Suprapubic skin (tissue), 4 donors: ENCODE measurements around the gene IGFBP5. TPM values are rescaled to one million over a fixed set of nuclear protein-coding genes. Genes with fewer than 3 reads are reported as not detected.
A peak's percentile ranks its signal among the peaks of the same experiment; 100 is the strongest.

Experiments used
- DNase-seq, 2 donors: peaks; one replicate each; pipeline ENCODE4 v3.0.0-alpha.2; 2019; ENCODE audit warnings: low spot score in 2 of 2
- H3K27ac ChIP-seq: fragments of 200-600 bp; sonication (generic); one replicate; pipeline ENCODE4 v1.5.1; 2019
- H3K27me3 ChIP-seq: fragments of 200-600 bp; sonication (generic); one replicate; pipeline ENCODE4 v1.5.1; 2019
- H3K36me3 ChIP-seq: fragments of 200-600 bp; sonication (generic); one replicate; pipeline ENCODE4 v1.5.1; 2019
- H3K4me1 ChIP-seq: fragments of 200-600 bp; sonication (generic); one replicate; pipeline ENCODE4 v1.5.1; 2019
- H3K4me3 ChIP-seq: fragments of 200-600 bp; sonication (generic); one replicate; pipeline ENCODE4 v1.5.1; 2019; ENCODE audit warnings: mild to moderate bottlenecking
- H3K9me3 ChIP-seq: fragments of 200-600 bp; sonication (generic); one replicate; pipeline ENCODE4 v1.5.1; 2019
- EP300 ChIP-seq: sonication (generic); formaldehyde crosslinking; IDR thresholded peaks from one replicate; pipeline ENCODE4 v1.6.1; 2017; ENCODE audit warnings: antibody characterized with exemption
- POLR2A ChIP-seq, 2 donors: fragments of 450-650 bp; IDR thresholded peaks; one replicate each; pipeline ENCODE4 v1.6.1; 2017; ENCODE audit warnings: antibody characterized with exemption in 2 of 2, mild to moderate bottlenecking in 2 of 2, moderate library complexity in 2 of 2
- POLR2AphosphoS5 ChIP-seq, 3 donors: sonication (generic); formaldehyde crosslinking; IDR thresholded peaks; one replicate each; pipeline ENCODE4 v1.6.1; 2017; ENCODE audit warnings: antibody characterized with exemption in 3 of 3
- WGBS: methylation state at CpG from one replicate; pipeline ENCODE4 v1.1.5; 2018; 5-methylcytosine and 5-hydroxymethylcytosine counted together
- total RNA-seq, 4 donors: library from RNA; depleted of rRNA; stranded (reverse); fragments of >200 nt; gene quantifications; one replicate each; pipeline ENCODE4 v1.1.0, GENCODE V29; 2016
- TF ChIP-seq, protein P1 (sequence below), 2 donors: fragments of 200-600 bp in 1 of 2; fragments of 450-650 bp in 1 of 2; sonication (generic) in 1 of 2; IDR thresholded peaks; one replicate each; pipeline ENCODE4 v1.5.1; 2016 to 2019; ENCODE audit warnings: antibody characterized with exemption in 2 of 2, mild to moderate bottlenecking in 1 of 2, moderate library complexity in 1 of 2

Gene IGFBP5
- total RNA-seq, 4 donors from 2014 or later = 79.1 to 424 (median 163) TPM

DNA sequence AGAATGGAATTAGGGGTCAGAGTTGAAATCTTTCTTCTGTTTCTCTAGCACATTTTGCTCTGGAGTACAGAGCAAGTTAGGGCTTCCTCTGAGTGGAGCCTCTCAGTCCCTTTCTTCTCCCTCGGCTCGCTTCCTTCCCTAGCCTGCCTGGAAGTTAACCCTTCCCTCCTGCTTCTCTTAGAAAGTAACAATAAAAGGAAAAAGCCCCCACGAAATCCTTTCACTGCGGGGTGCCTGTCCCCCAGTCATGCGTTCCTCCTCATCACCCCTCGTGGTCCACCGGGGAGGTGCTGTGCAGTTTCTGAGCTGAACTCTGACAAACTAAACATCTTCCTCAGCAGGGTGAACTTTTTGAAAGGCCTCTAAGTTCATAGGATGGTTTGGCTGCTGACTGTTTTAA, 60.2 kb downstream of the IGFBP5 start:
- Histone ChIP-seq H3K36me3 (no peaks in the 10 kb centered on the region), H3K9me3 (no peaks in the 10 kb centered on the region), H3K27me3 (peaks cover 64% of the 10 kb centered on the region), H3K4me1 (peaks cover 27% of the 10 kb centered on the region), H3K4me3 (peak overlapping the region; percentile 51), H3K27ac (no peak overlapping the region)
- 40% methylated on average over 7 of the region's 7 CpGs for WGBS
- TF ChIP-seq POLR2AphosphoS5 (IDR thresholded peaks at IDR 0.05) = no peak
- TF ChIP-seq, protein P1, sequence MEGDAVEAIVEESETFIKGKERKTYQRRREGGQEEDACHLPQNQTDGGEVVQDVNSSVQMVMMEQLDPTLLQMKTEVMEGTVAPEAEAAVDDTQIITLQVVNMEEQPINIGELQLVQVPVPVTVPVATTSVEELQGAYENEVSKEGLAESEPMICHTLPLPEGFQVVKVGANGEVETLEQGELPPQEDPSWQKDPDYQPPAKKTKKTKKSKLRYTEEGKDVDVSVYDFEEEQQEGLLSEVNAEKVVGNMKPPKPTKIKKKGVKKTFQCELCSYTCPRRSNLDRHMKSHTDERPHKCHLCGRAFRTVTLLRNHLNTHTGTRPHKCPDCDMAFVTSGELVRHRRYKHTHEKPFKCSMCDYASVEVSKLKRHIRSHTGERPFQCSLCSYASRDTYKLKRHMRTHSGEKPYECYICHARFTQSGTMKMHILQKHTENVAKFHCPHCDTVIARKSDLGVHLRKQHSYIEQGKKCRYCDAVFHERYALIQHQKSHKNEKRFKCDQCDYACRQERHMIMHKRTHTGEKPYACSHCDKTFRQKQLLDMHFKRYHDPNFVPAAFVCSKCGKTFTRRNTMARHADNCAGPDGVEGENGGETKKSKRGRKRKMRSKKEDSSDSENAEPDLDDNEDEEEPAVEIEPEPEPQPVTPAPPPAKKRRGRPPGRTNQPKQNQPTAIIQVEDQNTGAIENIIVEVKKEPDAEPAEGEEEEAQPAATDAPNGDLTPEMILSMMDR (IDR thresholded peaks at IDR 0.05) = no peak
- no peak for TF ChIP-seq EP300
- no peak for TF ChIP-seq POLR2A (IDR thresholded peaks at IDR 0.05)
- DNase-seq = no peak

DNA sequence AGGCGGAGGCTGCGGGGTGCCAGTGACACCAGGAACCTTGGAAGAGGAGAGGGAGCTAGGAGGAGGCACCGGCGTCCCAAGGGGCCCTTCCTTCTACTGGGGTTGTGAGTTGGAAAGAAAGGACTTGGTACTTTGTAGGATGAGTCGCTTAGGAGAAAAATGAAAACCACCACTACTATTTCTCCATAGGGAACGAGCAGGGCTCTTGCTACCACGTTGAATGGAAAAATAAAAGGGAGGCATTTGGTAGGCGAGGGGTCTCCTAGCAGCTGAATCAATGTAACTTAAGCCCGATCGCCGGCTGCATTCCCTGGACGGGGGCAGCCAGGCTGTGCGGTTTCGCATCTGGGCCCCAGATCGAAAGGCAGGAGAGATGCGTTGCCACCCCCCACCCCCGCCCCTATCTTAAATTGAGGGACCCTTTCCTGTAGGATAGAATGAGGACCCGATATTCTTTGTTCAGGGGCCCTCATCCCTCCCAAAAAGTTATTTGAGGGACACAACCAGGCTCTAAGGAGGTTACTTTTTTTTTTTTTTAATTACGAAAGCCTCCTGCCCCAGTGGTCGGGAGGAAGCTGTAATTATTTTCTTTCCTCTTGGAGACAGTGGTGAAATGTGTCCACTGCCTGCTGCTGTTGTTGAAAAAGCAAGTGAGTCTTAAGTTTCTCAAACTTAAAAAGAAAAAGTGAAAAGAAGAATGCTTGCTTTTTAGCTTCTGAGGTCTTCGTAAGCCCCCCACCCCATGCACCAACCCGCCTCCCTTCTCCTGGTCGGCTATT, 60.8 kb downstream of the IGFBP5 start:
- peaks cover 64% of the 10 kb centered on the region for H3K27me3 ChIP-seq
- peaks cover 27% of the 10 kb centered on the region for H3K4me1 ChIP-seq
- TF ChIP-seq POLR2A (IDR thresholded peaks at IDR 0.05) = no peak
- TF ChIP-seq, protein P1 (IDR thresholded peaks at IDR 0.05) = no peak
- no peak for TF ChIP-seq EP300
- no peak for TF ChIP-seq POLR2AphosphoS5 (IDR thresholded peaks at IDR 0.05)
- H3K36me3 ChIP-seq = no peaks in the 10 kb centered on the region
- peak overlapping the region; percentile 51 for H3K4me3 ChIP-seq
- 26% methylated on average over 23 of the region's 23 CpGs for WGBS
- no peak overlapping the region for H3K27ac ChIP-seq
- DNase-seq = no peak
- H3K9me3 ChIP-seq = no peaks in the 10 kb centered on the region

DNA sequence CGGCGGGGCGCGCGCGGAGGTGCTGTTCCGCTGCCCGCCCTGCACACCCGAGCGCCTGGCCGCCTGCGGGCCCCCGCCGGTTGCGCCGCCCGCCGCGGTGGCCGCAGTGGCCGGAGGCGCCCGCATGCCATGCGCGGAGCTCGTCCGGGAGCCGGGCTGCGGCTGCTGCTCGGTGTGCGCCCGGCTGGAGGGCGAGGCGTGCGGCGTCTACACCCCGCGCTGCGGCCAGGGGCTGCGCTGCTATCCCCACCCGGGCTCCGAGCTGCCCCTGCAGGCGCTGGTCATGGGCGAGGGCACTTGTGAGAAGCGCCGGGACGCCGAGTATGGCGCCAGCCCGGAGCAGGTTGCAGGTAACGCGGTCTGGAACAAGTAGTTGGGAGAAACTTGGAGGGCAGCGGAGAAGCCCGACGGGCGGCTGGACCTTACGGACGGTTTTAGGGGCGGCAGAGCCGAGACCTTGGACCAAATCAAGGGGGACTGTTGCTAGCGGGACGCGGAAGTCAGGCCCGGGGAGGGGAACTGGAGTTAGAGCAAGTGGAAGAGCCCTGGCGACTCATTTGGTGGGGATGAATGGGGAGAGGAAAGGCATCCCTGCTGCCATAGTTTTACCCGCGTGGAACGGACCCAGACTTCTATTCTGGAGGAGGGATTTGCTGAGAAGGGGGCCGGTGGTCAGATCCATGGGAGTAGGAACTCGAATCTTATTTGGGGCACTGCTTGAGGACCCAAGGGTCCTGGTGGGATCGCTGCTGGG, 61.6 kb downstream of the IGFBP5 start:
- Histone ChIP-seq H3K9me3 (no peaks in the 10 kb centered on the region), H3K4me3 (peak overlapping the region; percentile 51), H3K4me1 (peaks cover 27% of the 10 kb centered on the region), H3K27me3 (peaks cover 58% of the 10 kb centered on the region), H3K27ac (no peak overlapping the region), H3K36me3 (no peaks in the 10 kb centered on the region)
- DNase-seq = no peak
- TF ChIP-seq EP300 (no peak), POLR2A (IDR thresholded peaks at IDR 0.05) (no peak), POLR2AphosphoS5 (IDR thresholded peaks at IDR 0.05) (no peak)
- TF ChIP-seq, protein P1 (IDR thresholded peaks at IDR 0.05) = no peak
- under 1% methylated on average over 63 of the region's 71 CpGs for WGBS

DNA sequence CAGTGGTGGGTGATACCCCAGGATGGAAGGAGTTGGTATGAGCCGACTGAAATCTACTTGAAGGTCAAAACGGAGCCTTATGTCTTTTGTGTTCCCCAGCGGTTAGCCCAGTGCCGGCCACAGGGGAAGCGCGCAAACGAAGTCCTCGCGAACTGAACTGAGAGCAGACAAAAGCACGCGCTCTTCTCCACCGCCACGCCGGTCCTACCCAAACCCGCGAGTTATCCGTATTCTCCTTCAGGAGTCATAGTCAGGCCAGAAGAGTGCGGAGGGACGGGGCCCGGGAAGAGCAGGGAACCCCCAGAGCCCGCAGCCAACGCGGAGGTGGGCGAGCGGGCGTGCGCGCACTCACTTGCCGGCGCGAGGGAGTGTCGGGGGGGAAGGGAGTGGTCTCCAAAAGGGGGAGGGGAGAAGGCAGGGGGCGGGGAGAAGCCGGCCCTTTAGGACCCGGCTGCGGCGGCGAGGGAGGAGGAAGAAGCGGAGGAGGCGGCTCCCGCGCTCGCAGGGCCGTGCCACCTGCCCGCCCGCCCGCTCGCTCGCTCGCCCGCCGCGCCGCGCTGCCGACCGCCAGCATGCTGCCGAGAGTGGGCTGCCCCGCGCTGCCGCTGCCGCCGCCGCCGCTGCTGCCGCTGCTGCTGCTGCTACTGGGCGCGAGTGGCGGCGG, 62.3 kb downstream of the IGFBP5 start, which contains the start of gene IGFBP2:
TSS of gene IGFBP2 (plus strand) at position 469 of the 664 bp plus-strand sequence. CDS start at position 573, 104 bp downstream.
- H3K27me3 ChIP-seq = peaks cover 52% of the 10 kb centered on the region

More for the DNA sequence above, 62.3 kb downstream of the IGFBP5 start, which contains the start of gene IGFBP2:
- no peaks in the 10 kb centered on the region for H3K9me3 ChIP-seq
- no peak within 1 kb of the TSS for H3K27ac ChIP-seq
- TF ChIP-seq EP300 (no peak), POLR2A (IDR thresholded peaks at IDR 0.05) (no peak), POLR2AphosphoS5 (IDR thresholded peaks at IDR 0.05) (no peak)
- TF ChIP-seq, protein P1 (IDR thresholded peaks at IDR 0.05) = no peak
- 2% methylated on average over 23 of the region's 70 CpGs for WGBS
- H3K36me3 ChIP-seq = no peaks in the 10 kb centered on the region
- peak within 1 kb of the TSS; percentile 51 for H3K4me3 ChIP-seq
- DNase-seq = no peak
- H3K4me1 ChIP-seq = peaks cover 27% of the 10 kb centered on the region
